Kidney glomerular epithelial cell (primary cell): Measurements from ENCODE around the gene AHDC1.

Source experiments
- DNase-seq: peaks from one replicate; lab custom pipeline; 2025; lab: John Stamatoyannopoulos, UW

The AHDC1 gene

DNA sequence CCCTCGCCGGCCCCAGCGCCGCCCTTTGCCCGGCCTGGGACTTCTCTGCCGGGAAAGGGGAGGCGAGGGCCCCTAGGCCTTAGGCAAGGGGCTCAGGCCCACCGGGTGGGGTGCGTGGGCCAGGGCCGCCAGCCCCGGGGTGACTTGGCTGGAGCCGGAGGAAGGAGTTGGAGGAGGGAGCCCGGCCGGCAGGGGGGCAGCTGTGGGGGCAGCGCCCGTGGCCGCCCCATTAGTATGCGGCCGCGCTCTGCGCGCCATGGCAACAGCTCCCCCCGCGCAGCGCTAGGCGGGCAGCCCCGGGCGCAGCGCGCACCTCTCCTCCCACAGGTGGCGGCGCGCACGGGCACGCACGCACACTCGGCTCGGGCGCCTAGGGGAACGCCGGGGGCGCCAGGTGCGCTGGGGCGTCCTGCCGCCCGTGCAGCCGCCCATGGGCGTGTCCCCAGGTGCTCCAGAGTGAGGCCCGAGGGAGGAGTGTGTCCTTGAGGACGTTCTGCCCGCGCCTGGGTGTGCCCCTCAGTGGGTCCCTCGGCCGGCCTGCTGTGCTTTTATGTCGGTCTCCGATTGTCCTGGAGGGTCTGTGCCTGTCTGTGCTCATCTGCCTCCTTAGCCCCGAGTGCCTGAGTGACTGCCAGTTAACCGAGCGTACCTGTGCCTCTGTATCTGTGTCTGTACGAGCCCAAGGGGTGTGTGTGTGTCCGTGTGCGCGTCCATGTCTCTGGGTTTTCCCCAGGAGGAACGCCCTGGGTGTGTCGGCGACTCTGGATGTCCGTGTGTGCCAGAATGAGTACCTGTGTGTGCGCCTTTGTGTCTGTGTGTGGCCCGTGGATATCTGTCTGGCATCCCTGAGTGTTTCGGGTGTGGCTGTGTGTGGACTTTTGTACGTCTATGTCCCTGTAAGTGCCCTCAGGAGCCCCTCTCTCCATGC lies 75.8 kb downstream of the AHDC1 start:
- DNase-seq: no peak

DNA sequence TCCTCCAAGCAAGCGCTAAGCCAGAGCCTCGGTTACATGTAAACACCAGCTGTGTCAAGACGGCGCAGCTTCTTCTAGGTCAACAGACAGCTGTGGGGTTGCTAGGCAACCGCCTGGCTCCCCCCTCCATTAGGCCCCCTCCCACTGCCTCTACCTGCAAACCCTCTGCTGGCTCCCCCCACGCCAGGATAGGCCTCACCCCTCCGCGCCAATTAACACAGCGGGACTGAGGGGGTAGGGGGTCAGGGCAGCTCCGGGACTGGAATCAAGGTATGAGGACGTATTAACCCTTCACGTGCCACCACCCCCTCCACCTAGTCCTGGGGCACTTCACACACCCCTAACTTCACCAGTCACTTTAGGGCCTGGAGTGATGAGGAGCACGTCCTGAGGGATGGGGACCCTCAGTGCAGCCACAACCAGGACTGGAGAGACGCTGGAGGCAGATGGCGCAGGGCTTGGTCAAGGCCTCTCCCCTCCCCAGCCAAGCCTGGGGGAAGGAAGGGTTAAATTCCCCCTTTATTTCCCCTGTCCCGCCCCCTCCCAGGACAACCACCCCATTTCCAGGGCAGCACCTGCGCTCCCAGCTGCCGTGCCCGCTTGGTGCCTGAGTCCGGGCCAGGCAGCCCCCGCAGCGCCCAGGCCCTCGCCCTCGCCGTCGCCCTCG lies 76.6 kb downstream of the AHDC1 start:
- no peak for DNase-seq

DNA sequence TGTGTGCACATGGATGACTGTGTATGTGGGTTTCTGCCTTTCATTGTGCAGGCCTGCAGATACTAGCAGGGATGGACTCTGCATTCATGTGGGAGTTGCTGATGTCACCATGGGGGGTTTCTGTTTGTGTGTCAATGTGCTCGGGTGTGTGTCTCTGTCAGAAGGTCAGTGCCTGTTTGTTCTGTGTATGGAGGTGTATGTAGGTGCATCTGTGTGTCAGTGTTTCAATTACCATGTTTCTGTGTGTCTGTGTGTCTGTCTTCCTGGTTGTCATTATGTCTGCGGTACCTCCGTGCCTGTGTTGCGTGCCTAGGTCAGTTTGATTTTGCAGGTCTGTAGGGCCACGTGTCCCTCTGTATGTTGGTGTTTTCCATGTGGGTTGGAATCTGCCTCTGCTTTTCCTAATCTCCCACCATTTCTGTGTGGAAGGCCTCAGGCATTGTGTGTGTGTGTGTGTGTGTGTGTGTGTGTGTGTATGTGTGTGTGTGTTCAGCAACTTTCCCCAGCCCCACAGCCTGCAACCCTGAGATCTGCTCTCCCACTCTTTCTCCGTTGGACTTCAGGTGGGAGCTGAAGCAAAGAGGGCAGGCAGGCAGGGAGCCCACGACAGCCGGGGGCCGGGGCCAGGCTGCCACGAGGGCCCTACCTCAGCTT lies 77.2 kb downstream of the AHDC1 start:
- no peak for DNase-seq

DNA sequence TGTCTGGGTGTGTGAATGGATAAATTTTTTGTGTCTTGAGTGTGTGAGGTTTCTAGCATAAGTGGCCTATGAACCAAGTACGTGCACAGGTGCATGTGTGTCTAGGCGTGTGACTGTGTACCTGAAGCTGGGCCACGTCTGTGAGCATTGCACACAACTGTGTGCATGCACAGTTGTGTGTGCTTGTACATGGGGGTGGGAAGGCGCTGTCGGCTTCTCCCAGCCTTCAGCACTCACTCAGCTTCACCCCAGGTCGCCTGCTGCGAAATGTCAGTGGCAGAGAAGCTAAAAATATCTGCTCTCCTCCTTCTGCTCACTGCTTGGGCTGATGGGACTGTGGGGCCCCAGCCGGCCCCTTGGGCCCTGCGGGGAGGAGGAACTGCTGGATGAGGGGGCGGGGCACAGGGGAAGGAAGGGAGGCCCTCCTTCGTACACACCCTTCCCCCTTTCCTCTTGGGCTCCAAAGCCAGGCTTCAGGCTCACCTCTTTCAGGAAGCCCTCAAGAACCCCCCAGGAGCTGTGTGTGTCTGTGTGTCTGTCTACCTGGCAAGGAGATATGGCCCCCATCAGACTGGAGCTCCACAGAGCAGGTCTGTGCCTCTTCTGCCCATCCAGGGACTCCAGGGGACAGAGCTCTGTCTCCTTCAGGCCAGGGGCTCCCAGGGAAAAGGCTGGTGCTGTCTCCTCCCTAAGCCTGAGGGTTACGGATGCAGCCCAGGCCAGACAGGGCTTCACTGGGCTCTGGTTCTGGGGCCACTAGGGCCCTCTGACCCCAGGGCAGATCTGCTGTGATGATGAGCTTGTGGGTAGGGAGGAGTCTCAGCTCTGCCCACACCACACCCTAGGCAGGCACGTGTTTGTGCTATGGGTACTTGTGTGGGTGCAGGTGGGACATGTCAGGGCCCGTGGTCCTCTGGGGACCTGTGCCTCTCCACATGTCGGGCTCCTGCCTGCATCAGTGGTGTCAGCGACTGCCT lies 78.4 kb downstream of the AHDC1 start:
- no peak for DNase-seq

DNA sequence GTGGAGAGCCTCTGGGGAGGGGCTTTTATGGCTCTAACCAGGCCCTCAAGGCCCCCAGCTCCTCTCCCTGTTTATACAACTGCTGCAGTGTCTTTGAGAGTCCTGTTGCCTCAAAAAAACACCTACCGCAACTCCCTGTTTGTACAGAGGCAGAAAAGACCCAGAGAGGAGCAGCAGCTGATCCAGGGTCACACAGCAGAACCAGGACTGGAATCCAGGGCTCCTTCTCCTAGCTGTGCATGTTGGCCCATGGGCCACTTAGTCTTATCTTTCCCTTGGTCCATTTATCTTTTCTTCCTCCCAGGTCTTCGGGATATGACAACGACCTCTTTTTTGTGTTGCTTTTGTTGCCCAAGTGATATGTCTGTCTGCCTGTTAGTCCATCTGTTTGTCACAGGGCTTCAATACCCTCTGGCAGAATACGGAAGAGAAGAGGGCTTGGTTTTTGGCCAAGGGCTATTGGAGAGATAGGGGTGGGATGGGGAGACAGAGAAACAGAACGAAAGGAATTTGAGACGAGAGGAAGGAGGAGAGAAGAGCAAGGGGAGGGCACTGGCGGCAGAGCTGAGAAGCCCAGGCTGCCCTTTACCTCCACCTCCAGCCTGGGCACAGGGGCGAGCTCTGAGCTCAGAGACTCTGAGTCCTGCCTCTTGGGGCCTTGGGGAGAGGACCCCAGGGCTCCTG lies 80.5 kb downstream of the AHDC1 start:
- no peak for DNase-seq

DNA sequence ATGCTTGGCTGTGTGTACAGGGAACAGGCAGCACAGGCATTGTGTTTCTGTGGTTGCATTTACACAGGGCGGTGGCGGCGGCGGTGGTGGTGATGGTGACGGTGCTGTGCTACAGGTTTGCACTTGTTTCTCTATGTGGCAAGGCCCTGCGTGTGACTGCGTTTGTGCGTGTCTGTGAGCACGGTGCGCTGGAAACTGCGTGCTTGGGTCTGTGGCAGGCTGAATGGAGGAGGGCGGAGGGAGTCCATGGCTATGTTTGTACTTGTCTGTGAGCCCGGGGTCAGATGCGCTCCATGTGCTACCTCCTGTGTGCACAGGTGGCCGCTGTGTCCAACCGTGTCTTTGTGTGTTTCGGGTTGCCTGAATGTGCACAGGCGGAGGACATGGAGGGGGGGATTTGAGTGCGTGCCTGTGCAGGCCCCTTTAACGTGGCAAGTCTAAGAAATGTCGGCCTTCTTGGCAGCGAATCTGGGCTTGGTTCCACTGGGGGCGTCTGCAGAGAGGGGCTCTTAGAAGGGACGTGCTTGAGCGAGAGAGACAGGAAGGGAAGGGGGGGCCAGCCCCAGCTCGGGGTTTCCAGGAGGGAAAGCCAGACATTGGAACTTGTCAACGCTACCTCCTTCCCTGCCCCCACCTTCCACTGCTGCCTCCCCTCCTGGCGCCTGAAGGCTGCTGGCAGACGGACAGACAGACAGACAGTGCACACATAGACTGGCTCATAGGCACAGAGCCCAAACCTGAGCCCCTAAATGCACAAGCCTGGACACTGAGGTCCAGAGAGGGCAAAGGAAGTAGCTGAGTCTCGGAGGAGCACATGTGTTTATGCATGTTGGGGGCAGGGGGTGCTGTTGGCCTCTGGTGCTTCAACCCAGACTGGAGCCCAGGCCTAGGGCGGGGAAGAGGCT lies 81.3 kb downstream of the AHDC1 start:
- no peak for DNase-seq

DNA sequence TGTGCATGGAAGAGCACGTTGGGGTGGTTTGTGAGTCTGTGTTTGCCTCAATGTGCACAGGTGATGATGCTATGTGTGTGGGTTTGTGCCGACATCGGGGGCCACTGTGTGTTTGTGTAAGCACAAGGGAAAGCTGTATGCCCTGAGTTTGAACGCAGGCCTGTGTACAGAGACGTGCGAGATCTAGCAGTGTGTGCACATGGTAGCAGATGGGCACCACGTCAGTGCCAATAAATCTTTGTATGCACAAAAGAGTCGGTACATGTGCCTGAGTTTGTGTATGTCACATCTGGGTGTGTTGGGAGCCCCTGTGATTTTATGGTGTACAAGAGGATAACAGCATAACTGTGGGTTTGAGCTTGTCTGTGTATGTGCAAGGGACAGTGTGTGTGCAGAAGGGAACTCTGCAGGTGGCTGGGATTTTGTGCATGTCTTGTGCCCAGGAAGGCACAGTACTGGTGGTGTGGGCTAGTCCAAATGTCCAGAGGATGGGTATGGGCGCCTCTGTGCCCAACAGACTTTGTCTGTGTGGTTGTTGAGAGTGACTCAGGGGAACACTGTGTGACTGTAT lies 82.0 kb downstream of the AHDC1 start:
- no peak for DNase-seq

DNA sequence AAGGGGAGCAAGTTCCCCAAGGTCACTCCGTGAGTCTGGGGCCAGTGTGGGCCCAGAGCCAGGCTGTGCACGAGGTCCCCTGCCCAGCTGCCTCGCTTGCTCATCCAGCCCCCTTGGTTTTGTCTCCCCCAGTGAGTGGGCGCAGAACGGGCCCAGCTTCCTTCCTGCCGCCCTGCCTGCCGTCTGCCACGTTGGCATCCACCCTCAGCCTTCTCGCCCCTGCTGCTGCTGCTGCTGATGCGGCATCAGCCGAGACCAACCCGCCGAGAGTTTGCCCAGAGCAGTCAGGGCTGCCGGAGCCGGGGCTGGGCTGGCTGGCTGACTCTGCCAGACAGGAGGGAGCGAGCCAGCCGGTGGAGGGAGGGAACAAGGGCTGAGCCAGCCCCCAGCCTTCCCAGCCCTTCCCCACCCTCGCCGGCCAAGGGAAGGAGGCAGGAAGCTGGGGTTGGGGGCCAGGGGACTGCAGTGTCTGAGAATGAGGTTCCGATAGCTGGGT lies 82.6 kb downstream of the AHDC1 start:
- DNase-seq: no peak

DNA sequence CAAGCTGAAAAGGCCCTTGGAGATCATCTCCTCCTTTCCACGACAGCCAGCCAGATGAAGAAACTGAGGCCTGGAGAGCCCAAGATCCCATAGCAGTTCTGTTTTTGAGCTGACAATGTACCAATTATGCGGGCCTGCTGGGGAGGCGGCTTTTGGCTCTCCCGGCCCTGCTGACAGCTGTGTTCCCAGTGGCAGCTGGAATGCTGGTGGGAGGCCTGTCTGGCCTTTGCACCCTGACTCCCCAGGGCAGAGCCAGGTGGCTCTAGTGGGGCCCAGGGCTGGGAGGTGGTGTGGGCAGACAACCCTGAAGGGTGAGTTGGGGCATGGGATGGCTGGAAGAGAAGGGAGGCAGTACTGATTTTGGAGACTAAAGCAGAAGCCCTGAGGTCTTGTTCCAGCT lies 83.3 kb downstream of the AHDC1 start:
- DNase-seq: no peak

DNA sequence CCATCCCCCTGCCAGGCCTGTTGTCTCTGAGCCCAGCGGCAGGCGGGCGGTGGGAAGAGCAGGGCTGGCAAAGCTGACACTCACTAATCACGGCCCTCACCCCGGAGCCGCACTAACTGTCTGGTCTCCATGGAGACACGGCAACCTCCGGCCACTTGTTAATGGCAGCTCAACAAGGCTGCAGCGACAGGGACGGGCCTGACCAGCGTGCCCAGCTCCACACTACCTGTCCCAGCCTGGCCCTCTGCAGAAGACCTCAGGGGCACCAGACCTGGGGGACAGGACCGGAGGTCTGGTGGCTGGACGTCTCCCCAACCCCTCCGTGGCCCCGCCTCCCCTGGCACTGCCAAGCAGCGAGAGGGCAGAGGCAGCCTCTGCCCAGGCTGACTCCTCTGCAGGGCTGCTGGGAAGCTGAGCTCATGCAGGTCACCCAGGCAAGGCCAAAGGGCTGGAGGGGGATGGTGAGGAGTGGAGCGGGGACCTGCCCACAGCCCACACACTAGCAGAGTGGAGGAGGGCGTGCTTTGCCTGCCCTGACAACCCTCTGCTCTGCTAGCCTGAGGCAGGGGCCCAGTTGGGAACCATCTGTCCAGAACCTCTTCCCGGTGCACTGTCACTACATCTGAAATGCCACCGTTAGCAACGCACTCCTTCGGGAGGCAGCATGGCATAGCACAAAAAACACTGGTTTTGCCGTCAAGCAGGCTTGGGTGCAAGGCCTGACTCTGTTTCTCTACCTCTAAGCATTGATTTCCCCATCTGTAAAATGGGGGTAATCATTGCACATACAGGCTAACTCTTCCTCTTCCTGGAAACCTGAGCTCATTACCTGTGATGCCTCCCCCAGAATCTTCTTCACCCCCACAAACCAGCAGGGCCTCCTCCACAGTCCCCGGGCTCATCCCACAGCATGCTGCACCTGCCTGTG lies 84.3 kb downstream of the AHDC1 start:
- DNase-seq: peak; percentile 53

DNA sequence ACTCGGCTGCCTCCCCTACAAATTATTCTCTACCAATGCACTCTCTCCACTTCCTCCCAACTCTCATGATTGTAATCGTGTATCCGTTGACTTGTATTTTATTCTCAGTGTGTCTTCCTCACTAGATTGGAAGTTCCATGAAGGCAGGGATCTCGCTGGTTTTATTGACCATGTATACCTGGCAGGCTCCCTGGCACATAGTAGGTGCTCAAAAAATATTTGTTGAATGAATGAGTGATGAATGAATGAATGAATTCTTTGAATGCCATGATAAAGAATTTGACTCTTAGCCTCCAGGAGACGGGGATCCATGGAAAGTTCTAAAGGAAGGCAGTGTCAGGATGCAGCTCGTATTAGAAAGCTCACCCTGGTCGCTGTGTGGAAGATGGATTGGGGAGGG lies 85.1 kb downstream of the AHDC1 start:
- DNase-seq: no peak

DNA sequence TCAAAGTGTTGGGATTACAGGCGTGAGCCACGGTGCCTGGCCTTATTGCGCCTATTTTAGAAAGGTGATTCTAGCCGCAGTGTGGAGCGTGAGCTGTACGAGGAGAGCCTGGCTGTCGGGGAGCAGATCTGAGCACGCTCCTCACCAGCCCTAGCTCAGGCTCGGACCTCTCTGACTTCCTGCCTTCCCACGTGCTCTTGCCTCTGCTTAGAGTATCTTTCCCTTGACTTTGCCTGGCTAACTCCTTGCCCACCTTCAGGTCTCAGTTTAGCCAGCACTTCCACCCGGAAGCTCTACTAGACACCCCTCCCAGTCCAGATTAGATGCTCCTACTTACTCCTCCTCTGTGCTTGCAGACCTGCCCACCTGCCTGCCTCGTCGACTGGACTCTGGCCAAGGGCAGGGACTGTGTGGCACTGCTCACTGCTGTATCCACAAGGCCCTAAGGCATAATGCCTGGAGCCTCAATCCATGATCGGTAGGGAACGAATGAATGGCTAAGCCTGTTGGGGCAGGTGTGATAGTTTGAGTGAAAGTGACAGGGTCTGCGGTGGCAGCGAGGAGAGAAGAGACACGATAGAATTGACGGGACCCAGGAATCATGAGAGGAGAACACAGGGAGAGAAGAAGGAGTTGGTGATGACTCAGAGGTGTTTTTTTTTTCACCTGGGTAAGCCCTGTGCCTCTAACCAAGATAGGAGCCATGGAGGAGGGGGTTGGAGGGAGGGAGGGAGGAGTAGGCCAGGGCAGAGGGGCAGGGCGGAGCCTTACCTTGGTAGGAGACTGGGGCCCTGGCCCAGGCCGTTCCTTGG lies 85.8 kb downstream of the AHDC1 start:
- peak; percentile 37 for DNase-seq

DNA sequence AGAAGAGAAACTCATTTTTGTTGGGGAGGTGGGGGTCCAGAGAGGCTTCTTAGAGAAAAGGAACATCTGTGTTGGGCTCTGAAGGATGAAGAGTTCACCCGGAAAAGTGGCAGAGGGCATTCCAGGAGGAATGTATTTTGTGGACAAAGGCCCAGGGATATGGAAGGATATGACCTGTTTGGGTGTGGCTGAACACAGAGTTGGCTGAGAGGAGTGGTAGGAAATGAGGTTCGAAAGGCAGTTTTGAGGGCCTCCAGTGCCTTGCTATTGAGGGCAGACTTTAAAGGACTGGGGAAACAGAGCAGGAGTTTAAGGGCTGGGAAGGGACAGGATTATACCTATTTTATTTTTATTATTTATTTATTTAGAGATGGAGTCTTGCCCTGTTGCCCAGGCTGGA lies 86.6 kb downstream of the AHDC1 start:
- DNase-seq: no peak

DNA sequence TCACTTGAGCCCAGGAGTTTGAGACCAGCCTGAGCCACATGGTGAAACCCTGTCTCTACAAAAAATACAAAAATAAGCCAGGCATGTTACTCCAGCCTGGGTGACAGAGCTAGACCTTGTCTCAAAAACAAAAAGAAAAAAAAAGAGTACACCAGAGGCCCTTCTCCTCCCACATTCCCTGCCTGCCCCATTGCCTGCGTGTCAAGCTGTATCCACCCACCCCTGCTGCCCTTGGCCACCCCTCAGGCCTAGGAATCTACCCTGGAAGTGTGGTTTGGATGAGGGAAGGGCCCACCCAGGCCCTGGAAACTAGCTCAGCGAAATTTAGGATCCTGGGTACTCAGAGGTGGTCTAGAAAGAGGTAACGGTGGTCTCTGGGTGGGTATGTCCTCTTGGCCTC lies 88.3 kb downstream of the AHDC1 start:
- DNase-seq: no peak

DNA sequence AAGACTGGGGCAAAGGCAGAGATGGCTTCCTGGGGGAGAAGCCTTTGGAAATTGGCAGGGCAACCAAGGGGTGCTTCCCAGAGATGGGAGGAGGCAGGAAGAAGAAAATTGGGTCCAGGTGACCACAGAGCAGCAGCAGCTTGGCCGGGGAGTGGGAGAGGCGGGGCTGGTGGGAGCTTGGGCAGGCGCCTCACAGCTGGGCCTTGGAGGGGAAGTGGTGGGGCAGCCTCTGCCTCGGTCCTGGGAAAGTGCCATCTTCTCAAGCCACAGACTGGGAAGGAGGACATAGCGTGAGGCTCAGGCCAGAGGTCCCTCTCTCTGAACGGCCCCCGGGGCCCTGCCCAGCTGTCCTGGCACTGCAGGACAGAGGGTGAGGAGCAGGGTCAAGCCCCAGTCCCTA lies 90.0 kb downstream of the AHDC1 start:
- no peak for DNase-seq

DNA sequence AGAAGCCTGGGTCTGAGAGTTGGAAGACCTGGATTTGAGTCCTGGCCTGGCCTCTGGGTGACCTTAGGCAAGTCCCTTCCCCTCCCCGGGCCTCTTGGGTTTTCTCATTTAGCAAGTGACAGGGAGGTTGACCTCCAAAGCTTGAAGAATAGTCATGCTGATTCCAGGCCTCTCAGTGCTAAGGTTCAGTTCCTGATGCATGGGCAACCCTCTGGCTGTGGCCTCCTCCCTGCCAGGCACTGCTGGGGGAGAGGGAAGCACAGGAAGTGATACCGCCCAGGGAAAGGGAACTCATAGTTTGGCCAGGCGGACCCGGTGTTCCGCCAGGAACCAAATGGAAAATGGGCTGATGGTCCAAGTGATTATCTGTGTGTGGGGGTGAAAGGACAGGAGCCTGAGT lies 90.4 kb downstream of the AHDC1 start:
- no peak for DNase-seq
